Fibroblast of villous mesenchyme (primary cell): ENCODE results near the gene TRMT44. TPM values are rescaled to one million over a fixed set of nuclear protein-coding genes. Genes with fewer than 3 reads are reported as not detected.
A peak's percentile ranks its signal among the peaks of the same experiment; 100 is the strongest.
"Not testable (repeated sequence)": the region's sequence is repeated elsewhere in the genome, so short reads cannot be mapped to it uniquely, and the experiment has no call there.

Experiments
- DNase-seq: peaks from one replicate; pipeline ENCODE4 v3.0.0-alpha.2; 2010; ENCODE audit warnings: low read depth
- H3K4me3 ChIP-seq: 2 replicates; pipeline ENCODE4 v1.5.1; 2011; ENCODE audit warnings: low read depth, mild to moderate bottlenecking, low read length
- CTCF ChIP-seq: IDR thresholded peaks from 2 replicates; pipeline ENCODE4 v1.5.1; 2012; ENCODE audit warnings: low read depth, mild to moderate bottlenecking, low read length; ENCODE audit not compliant: insufficient read depth
- total RNA-seq: library from RNA; depleted of rRNA; stranded (reverse); fragments of >200 nt; gene quantifications from 2 replicates; pipeline ENCODE4 v1.2.3, GENCODE V29; 2012

TRMT44 gene
- total RNA-seq, 1 donor: 19.4 TPM

- H3K4me3 ChIP-seq: no peak overlapping the region
- no peak for TF ChIP-seq CTCF
- no peak for DNase-seq
These were observed 35.1 kb upstream of the TRMT44 start for GRCh38 chr4:8405516-8405875.

GRCh38 chr4:8406887-8407286 lies 33.7 kb upstream of the TRMT44 start:
- not testable (repeated sequence) for H3K4me3 ChIP-seq
- peak; percentile 48 for TF ChIP-seq CTCF
- DNase-seq: peak; percentile 36

- no peak for DNase-seq
- TF ChIP-seq CTCF: no peak
- no peak overlapping the region for H3K4me3 ChIP-seq
These were observed 33.3 kb upstream of the TRMT44 start for GRCh38 chr4:8407316-8407715.

GRCh38 chr4:8407756-8408155 lies 32.8 kb upstream of the TRMT44 start:
- no peak for TF ChIP-seq CTCF

GRCh38 chr4:8409264-8410065 lies 31.1 kb upstream of the TRMT44 start:
- no peak for TF ChIP-seq CTCF
- peak; percentile 76 for DNase-seq
- no peak overlapping the region for H3K4me3 ChIP-seq

More at GRCh38 chr4:8407756-8408155, 32.8 kb upstream of the TRMT44 start:
- H3K4me3 ChIP-seq: no peak overlapping the region
- DNase-seq: no peak

- H3K4me3 ChIP-seq: no peak overlapping the region
- no peak for DNase-seq
- no peak for TF ChIP-seq CTCF
These were observed 30.4 kb upstream of the TRMT44 start for GRCh38 chr4:8410066-8410625.
